CD4-positive, alpha-beta T cell treated with Interleukin-12 subunit alpha and Interleukin-12 subunit beta, for 1 hour (primary cell): ENCODE measurements around the gene SYT12.

Experiments used
- DNase-seq: peaks from one replicate; pipeline ENCODE4 v3.0.0-alpha.2; 2020

Gene SYT12

DNA sequence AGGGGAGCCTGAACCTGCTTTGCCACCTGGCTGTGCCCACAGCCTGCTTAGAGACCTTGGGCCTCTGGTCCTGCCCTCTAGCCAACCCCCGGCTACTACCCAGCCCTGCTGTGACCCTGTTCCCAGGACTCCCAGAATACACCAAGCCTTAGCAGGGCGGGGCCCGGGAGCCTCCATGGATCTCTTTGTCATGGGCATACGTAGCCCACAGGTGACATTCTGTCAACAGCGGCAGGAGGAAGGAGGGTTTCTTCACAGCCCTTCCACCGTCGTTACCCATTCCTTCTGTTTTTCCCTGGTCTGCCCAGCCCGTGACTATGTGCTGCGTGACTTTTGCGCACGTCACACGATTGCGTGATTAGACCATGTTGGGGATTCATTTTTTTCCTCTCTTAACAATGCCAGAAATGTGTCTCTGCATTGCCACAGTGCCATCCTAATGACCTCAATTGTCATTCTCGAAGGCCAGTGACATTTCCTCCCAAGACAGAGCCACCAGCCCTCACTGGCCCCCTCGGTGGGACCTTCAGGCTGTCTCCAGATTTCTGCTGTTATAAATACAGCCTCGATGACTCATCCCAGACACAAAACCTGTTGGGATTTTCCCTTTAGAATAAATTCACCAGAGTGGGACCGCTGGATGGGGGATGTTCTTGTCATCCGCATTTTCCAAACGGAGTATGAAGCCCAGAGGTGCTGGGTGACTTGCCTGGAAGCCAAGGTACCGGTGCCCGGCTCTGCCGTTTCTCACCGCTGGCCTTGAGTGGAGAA is 9.0 kb downstream of the SYT12 start:
- DNase-seq, result no peak

GRCh38 chr11:67032830-67033551 is 10.1 kb downstream of the SYT12 start:
- DNase-seq, result no peak

DNA sequence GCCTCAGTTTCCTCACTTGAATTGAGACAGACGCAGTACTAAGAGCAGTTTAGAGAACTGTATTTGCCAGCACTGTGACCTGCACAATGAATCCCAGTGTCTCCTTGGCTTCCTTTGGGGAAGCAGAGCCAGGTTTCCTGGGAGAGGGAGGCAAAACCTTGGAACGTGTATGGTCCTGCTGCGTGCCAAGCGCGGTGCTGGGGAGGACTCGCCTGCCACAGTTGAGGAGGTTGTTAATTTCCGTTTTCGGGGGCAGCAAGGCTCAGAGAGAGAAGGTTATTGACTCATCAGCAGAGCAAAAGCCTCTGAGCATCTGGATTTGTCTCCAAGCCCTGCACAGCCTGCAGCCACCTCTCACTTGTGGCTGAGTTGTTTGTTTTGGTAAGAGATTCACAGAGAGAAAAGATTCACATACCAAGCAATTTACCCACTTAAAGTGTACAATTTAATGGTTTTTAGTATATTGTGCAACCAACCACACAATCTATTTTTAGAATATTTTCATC is 10.8 kb downstream of the SYT12 start:
- DNase-seq, result no peak

GRCh38 chr11:67034350-67034749 is 11.4 kb downstream of the SYT12 start:
- no peak for DNase-seq

DNA sequence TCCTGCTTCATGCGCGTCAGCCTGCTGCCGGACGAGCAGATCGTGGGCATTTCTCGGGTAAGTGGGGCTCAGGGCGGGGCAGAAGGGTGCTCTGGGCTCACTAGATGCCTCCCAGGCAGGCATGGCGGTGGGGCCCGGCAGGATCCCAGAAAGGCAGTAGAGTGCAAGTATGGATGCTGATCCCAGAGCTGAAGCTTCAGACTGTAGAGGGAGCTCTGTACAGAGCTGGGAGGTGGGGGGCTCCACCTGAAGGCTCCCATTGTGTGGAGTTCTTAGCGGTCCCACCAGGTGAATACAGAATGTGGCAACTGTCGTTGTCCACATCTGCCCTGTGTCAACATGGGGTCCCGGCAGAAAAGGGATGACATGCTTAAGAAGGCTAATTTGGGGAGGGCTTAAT is 17.2 kb downstream of the SYT12 start:
- no peak for DNase-seq

GRCh38 chr11:67041602-67042001 is 18.7 kb downstream of the SYT12 start:
- DNase-seq, result no peak

DNA sequence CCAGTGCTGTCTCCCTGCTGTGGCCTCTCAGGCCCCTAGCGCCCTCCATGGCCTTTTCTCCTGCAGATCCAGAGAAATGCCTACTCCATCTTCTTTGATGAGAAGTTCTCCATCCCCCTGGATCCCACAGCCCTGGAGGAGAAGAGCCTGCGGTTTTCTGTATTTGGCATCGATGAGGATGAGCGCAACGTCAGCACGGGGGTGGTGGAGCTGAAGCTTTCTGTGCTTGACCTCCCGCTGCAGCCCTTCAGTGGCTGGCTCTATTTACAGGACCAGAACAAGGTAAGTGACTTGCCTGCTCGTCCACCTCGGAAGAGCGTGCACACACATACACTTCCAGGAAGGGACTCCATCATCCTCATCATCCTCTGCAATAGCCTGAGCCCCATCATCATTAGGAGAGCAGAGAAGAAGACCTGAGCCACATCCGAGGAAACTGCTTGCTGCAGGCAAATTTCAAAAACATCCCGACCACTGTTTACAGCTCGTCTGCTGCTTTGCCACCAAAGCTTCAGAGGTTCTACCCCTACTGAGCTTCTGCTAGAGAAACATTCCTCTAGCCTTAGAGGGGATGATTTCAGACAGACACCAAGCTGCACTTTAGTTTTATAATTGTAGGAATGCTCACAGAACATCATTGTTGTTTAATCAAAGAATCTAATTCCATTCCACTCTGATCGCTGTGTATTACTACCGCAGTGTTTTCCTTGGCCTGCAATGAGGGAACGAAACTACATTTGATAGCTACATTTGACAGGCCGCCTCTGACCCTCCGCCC is 20.8 kb downstream of the SYT12 start:
- DNase-seq, result no peak

DNA sequence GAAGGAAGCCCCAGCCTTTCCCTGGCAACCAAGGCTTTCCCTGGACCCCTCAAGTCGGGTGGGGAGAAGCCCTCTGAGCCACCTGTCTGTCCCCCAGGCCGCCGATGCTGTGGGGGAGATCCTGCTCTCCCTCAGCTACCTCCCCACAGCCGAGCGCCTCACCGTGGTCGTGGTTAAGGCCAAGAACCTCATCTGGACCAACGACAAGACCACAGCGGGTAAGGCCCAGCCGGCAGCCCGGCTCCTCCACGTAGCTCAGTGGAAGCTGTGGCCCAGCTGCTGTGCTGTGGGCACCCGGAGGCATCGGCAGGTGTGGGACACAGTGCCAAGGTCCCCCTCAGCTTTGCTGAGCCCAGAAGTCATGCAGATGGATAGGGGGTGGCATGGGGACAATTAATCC is 21.6 kb downstream of the SYT12 start:
- no peak for DNase-seq

GRCh38 chr11:67045314-67045713 is 22.4 kb downstream of the SYT12 start:
- no peak for DNase-seq

- DNase-seq, result no peak
Measured at GRCh38 chr11:67048515-67049130, 25.7 kb downstream of the SYT12 start.

- DNase-seq, result no peak
Measured at GRCh38 chr11:67050139-67050538, 27.2 kb downstream of the SYT12 start.

DNA sequence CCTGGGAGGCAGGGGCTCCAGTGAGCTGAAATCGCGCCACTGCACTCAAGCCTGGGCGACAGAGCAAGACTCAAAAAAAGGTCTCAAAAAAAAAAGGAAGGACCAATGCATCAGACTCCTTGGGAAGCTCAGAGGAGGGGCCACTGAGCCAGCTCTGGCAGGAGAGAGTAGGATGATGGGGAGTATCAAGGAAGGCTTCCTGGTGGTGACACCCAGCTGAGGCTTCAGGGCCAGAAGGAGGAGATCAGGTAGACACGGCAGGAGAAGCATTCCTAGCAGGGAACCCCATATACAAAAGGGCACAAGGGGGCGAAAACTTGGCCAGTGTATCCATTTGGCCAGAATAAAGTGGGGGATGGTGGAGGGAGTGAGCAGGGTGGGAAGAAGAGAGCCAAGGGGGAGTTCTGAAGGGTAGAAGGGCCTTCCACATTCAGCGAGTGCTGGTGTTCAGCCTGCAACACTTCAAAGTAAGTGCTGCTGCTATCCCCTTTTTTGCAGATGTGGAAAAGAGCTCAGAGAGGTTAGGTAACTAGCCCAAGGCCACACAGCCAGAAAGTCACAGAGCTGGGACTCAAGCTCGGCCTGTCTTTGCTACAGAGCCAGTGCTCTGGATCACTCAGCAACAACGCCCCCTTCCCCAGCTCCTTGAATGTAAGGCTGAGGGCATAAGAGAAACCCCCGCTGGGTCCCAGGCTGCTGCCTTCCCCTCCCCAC is 28.4 kb downstream of the SYT12 start:
- DNase-seq, result no peak

- no peak for DNase-seq
Measured at GRCh38 chr11:67051945-67052488, 29.1 kb downstream of the SYT12 start.

DNA sequence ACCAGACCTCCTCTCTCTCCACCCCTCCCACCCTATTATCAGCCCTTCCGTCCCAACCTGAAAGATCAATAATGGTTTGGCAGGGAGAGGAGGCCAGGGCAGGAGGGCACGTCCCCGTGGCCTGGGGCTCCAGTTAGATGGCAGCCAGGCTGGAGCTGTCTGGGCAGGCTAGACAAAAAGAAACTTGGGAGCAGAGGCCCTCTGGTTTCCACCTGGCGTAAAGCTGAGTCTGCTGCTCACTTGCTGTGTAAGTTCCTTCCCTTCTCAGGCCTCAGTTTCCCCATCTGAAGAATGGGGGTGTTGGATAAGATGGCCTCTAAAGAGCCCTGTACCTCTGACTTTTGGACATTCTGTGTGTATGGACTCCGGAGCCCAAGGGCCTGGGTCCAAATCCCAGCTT is 30.0 kb downstream of the SYT12 start:
- DNase-seq, result no peak

- DNase-seq, result peak; percentile 34
Measured at GRCh38 chr11:67053896-67054329, 31.0 kb downstream of the SYT12 start.

DNA sequence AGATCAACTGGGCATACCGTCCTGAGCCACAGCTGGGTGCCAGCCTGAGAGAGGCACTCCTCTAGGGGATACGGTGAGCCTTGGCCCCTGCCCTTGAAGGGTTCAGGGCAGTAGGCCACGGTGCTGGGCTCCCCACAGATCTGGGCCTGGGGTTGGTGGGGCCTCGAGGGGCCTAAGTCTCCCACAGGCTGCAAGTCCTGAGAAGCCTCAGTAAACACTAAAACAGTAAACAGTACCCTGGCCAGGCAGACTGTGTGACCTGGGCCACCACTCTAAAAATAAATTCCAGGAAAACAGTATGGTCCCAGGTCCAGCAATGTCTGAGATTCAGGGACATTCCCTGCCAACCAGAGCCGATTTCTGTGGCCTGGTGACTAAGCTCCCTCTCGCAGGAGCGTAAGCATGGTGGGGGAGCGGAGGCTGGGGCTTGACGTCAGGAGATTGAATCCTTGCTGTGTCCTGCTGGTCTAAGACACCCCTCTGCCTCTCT is 31.5 kb downstream of the SYT12 start:
- no peak for DNase-seq

DNA sequence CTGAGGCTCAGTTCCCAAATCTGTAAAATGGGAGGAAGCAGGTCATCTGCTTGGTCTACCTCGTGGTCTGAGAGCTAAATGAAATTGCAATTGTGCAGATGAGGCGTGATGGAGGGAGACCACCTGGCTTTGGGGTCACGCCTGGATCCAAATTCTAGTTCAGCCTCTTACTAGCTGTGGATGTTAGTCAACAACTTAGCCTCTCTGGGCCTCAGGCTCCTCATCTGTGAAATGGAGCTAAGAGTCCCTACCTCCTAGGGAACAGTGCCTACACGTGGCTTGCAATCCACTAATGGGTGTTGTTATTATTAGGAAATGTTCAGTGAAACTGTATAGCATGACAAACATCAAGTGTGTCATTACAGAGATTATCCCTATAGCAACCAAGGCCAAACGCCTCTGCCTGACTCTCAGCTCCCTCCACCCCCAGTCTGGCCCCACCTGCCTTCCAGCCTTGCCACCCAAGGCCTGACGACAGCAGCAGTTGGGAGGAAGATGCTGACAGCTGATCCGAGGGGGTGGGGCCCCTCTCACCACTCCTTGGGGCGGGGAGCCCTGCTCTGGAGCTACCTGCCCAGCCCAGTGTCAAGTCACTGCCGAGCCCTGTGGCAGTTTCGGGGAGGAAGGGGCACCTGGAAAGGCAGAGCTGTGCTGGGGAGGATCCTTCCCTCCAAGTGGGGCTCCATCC is 32.0 kb downstream of the SYT12 start:
- no peak for DNase-seq

- DNase-seq, result no peak
Measured at GRCh38 chr11:67055812-67056211, 32.9 kb downstream of the SYT12 start.

- DNase-seq, result peak; percentile 20
Measured at GRCh38 chr11:67056267-67057204, 33.6 kb downstream of the SYT12 start, which contains the start of gene RHOD. Gene RHOD, plus strand, starts transcription at chr11:67056847. Its CDS starts 56 bp downstream, at chr11:67056903.

GRCh38 chr11:67057205-67057672 is 34.3 kb downstream of the SYT12 start:
- no peak for DNase-seq
